H9 (cell line): Measurements from ENCODE around the gene NRM. TPM values are rescaled to one million over a fixed set of nuclear protein-coding genes. Genes with fewer than 3 reads are reported as not detected.

Experiments used
- DNase-seq: peaks from one replicate; pipeline ENCODE4 v3.0.0-alpha.2; 2017
- H2AFZ ChIP-seq: one replicate; pipeline ENCODE4 v1.6.1; 2013; ENCODE audit warnings: mild to moderate bottlenecking, low read length, control low read depth, moderate library complexity
- H2AK5ac ChIP-seq: 2 replicates; pipeline ENCODE4 v1.6.1; 2013; ENCODE audit warnings: low read length, control low read depth, mixed read lengths; ENCODE audit not compliant: insufficient read length
- H2BK120ac ChIP-seq: one replicate; pipeline ENCODE4 v1.6.1; 2013; ENCODE audit warnings: low read depth, mild to moderate bottlenecking, low read length, control low read depth, inconsistent platforms; ENCODE audit not compliant: poor library complexity, severe bottlenecking
- H2BK12ac ChIP-seq: 2 replicates; pipeline ENCODE4 v1.6.1; 2013; ENCODE audit warnings: low read length, control low read depth, mixed read lengths, low read depth; ENCODE audit not compliant: insufficient read length
- H2BK15ac ChIP-seq: 2 replicates; pipeline ENCODE4 v1.6.1; 2013; ENCODE audit warnings: low read depth, low read length, control low read depth
- H2BK20ac ChIP-seq: one replicate; pipeline ENCODE4 v1.6.1; 2013; ENCODE audit warnings: low read depth, mild to moderate bottlenecking, low read length, control low read depth, inconsistent platforms; ENCODE audit not compliant: poor library complexity, severe bottlenecking
- H2BK5ac ChIP-seq: 2 replicates; pipeline ENCODE4 v1.6.1; 2013; ENCODE audit warnings: low read length, control low read depth, mixed read lengths; ENCODE audit not compliant: insufficient read length
- H3K14ac ChIP-seq: 2 replicates; pipeline ENCODE4 v1.6.1; 2013; ENCODE audit warnings: low read length, control low read depth; ENCODE audit not compliant: insufficient read depth
- H3K18ac ChIP-seq: 2 replicates; pipeline ENCODE4 v1.6.1; 2013; ENCODE audit warnings: low read depth, mild to moderate bottlenecking, mixed read lengths, low read length, control low read depth; ENCODE audit not compliant: insufficient read length
- H3K23ac ChIP-seq: 2 replicates; pipeline ENCODE4 v1.6.1; 2013; ENCODE audit warnings: low read length, control low read depth, mixed read lengths, low read depth; ENCODE audit not compliant: insufficient read length
- H3K23me2 ChIP-seq: 2 replicates; pipeline ENCODE4 v1.6.1; 2013; ENCODE audit warnings: low read depth, mild to moderate bottlenecking, mixed read lengths, low read length, control low read depth; ENCODE audit not compliant: insufficient read length, poor library complexity, severe bottlenecking
- H3K27ac ChIP-seq: 2 replicates; pipeline ENCODE4 v1.5.1; 2013; ENCODE audit warnings: low read length, control low read depth, mixed read lengths, low read depth; ENCODE audit not compliant: insufficient read length
- H3K27me3 ChIP-seq: 2 replicates; pipeline ENCODE4 v1.6.1; 2013; ENCODE audit warnings: low read length, control low read depth, inconsistent platforms; ENCODE audit not compliant: insufficient read depth
- H3K4ac ChIP-seq: 2 replicates; pipeline ENCODE4 v1.6.1; 2013; ENCODE audit warnings: low read depth, mild to moderate bottlenecking, control low read depth, inconsistent platforms, low read length, moderate library complexity
- H3K4me1 ChIP-seq: 2 replicates; pipeline ENCODE4 v1.6.1; 2013; ENCODE audit warnings: low read length, control low read depth, inconsistent platforms; ENCODE audit not compliant: insufficient read depth
- H3K4me2 ChIP-seq: 2 replicates; pipeline ENCODE4 v1.6.1; 2013; ENCODE audit warnings: low read length, control low read depth, mixed read lengths; ENCODE audit not compliant: insufficient read length, insufficient read depth
- H3K56ac ChIP-seq: 2 replicates; pipeline ENCODE4 v1.6.1; 2013; ENCODE audit warnings: low read depth, mild to moderate bottlenecking, mixed read lengths, low read length, control low read depth; ENCODE audit not compliant: insufficient read length
- H3K79me1 ChIP-seq: 2 replicates; pipeline ENCODE4 v1.6.1; 2013; ENCODE audit warnings: low read depth, mild to moderate bottlenecking, moderate library complexity, low read length, control low read depth, inconsistent platforms; ENCODE audit not compliant: insufficient read depth, poor library complexity, severe bottlenecking
- H3K79me2 ChIP-seq: 2 replicates; pipeline ENCODE4 v1.6.1; 2013; ENCODE audit warnings: low read length, control low read depth, inconsistent platforms; ENCODE audit not compliant: insufficient read depth
- H3K9ac ChIP-seq: 2 replicates; pipeline ENCODE4 v1.6.1; 2013; ENCODE audit warnings: low read length, control low read depth, mixed read lengths; ENCODE audit not compliant: insufficient read length; ENCODE audit errors: extremely low read depth
- H3K9me3 ChIP-seq: one replicate; pipeline ENCODE4 v1.6.1; 2013; ENCODE audit warnings: low read depth, low read length, inconsistent platforms; ENCODE audit not compliant: control insufficient read depth
- H3T11ph ChIP-seq: one replicate; pipeline ENCODE4 v1.6.1; 2013; ENCODE audit warnings: mild to moderate bottlenecking, low read length, control low read depth, inconsistent platforms
- H4K20me1 ChIP-seq: one replicate; pipeline ENCODE4 v1.6.1; 2013; ENCODE audit not compliant: control insufficient read depth, insufficient read length, insufficient read depth
- H4K5ac ChIP-seq: 2 replicates; pipeline ENCODE4 v1.6.1; 2013; ENCODE audit warnings: low read depth, mild to moderate bottlenecking, mixed read lengths, low read length, control low read depth; ENCODE audit not compliant: insufficient read length
- H4K8ac ChIP-seq: replicated peaks from 2 replicates; pipeline ENCODE4 v1.6.1; 2013; ENCODE audit warnings: low read length, control low read depth, mixed read lengths, low read depth; ENCODE audit not compliant: insufficient read length
- H4K91ac ChIP-seq: 2 replicates; pipeline ENCODE4 v1.6.1; 2013; ENCODE audit warnings: low read depth, mild to moderate bottlenecking, moderate library complexity, mixed read lengths, low read length, control low read depth; ENCODE audit not compliant: insufficient read length
- H3K27ac Mint-ChIP-seq, 3 experiments: 2 replicates in 2 of 3; 3 replicates in 1 of 3; pipeline ENCODE4 v1.8.0; 2020 to 2021; ENCODE audit warnings: mixed read lengths in 3 of 3, mild to moderate bottlenecking in 1 of 3, moderate library complexity in 1 of 3
- H3K27me3 Mint-ChIP-seq: 2 replicates; pipeline ENCODE4 v1.8.0; 2021; ENCODE audit warnings: low read depth, mild to moderate bottlenecking, moderate library complexity, mixed read lengths
- H3K36me3 Mint-ChIP-seq, 3 experiments: 2 replicates in 2 of 3; 3 replicates in 1 of 3; pipeline ENCODE4 v1.8.0; 2020 to 2021; ENCODE audit warnings: low read depth in 3 of 3, mixed read lengths in 3 of 3; ENCODE audit not compliant: insufficient read depth in 1 of 3
- H3K4me1 Mint-ChIP-seq, 2 experiments: 2 replicates each; pipeline ENCODE4 v1.8.0; 2020; ENCODE audit warnings: mixed read lengths in 2 of 2
- H3K4me3 Mint-ChIP-seq, 2 experiments: 2 replicates in 1 of 2; 3 replicates in 1 of 2; pipeline ENCODE4 v1.8.0; 2020 to 2021; ENCODE audit warnings: mild to moderate bottlenecking in 2 of 2, mixed read lengths in 2 of 2, moderate library complexity in 1 of 2
- H3K9me3 Mint-ChIP-seq, 2 experiments: 2 replicates in 1 of 2; 3 replicates in 1 of 2; pipeline ENCODE4 v1.8.0; 2020; ENCODE audit warnings: mild to moderate bottlenecking in 2 of 2, mixed read lengths in 2 of 2, moderate library complexity in 1 of 2
- CTCF ChIP-seq: fragments of 200-600 bp; sonication (generic); conservative IDR thresholded peaks from 3 replicates; pipeline ENCODE4 v1.8.0; 2021; ENCODE audit warnings: antibody characterized with exemption, mild to moderate bottlenecking
- WGBS: extraction: QIAGEN DNeasy Blood & Tissue Kit; methylation state at CpG from one replicate; pipeline ENCODE4 v1.1.7; 2013; ENCODE audit warnings: missing lambda C conversion rate, low lambda C conversion rate, mixed read lengths; ENCODE audit not compliant: insufficient read length; ENCODE audit errors: extremely low coverage; 5-methylcytosine and 5-hydroxymethylcytosine counted together
- long read RNA-seq: library from polyadenylated mRNA; unstranded; transcript quantifications from one replicate; pipeline ENCODE4 v2.0.0, GENCODE V29; 2020
- total RNA-seq: library from RNA; stranded (reverse); gene quantifications from 2 replicates; pipeline ENCODE4 v1.2.1, GENCODE V29; 2021

NRM gene
- total RNA-seq, result 34.9 and 36.5 TPM in 2 replicates
- long read RNA-seq, transcript NRM-203 (4 exons, 1,734 nt), result major isoform, 61 of 72 reads
- long read RNA-seq, partial matches to known transcripts, result 3 of 72 reads
- long read RNA-seq, other reads (novel, unspliced or antisense), result 3 of 72 reads

- Histone ChIP-seq H3K4me1 (peaks cover 3% of the 10 kb centered on the region; the same call in 1 of the 2 replicates), H3K27ac (no peak within 1 kb of the TSS), H3K79me1 (no peaks in the 10 kb centered on the region), H3K4me2 (peak within 1 kb of the TSS; percentile 89), H3T11ph (no peak within 1 kb of the TSS), H3K23ac (no peak within 1 kb of the TSS), H3K14ac (no peak within 1 kb of the TSS), H4K20me1 (no peaks in the 10 kb centered on the region), H4K5ac (no peak within 1 kb of the TSS), H2AK5ac (no peak within 1 kb of the TSS), H2BK20ac (no peak within 1 kb of the TSS), H3K27me3 (no peaks in the 10 kb centered on the region), H3K4ac (no peak within 1 kb of the TSS), H3K23me2 (peaks cover 28% of the 10 kb centered on the region), H3K56ac (no peak within 1 kb of the TSS), H3K9ac (peak within 1 kb of the TSS; percentile 54), H3K18ac (no peak within 1 kb of the TSS), H2AFZ (no peak within 1 kb of the TSS), H3K9me3 (no peaks in the 10 kb centered on the region), H4K8ac (no peak within 1 kb of the TSS), H2BK12ac (no peak within 1 kb of the TSS), H2BK15ac (no peak within 1 kb of the TSS), H2BK120ac (no peak within 1 kb of the TSS), H4K91ac (no peak within 1 kb of the TSS), H3K79me2 (peaks cover 2% of the 10 kb centered on the region; the same call in 1 of the 2 replicates), H2BK5ac (no peak within 1 kb of the TSS)
- H3K4me3 Mint-ChIP-seq, result peak within 1 kb of the TSS; percentile 88 to 90
- WGBS, result no CpG with 5 or more reads among the region's 40 CpGs
- H3K4me1 Mint-ChIP-seq, result peaks cover 40 to 42% of the 10 kb centered on the region in 2 experiments
- peaks cover 3% of the 10 kb centered on the region; the same call in 1 of the 2 replicates for H3K27me3 Mint-ChIP-seq
- TF ChIP-seq CTCF, result no peak
- no peaks in the 10 kb centered on the region for H3K9me3 Mint-ChIP-seq
- peaks cover 4 to 13% (median 8%) of the 10 kb centered on the region in 3 experiments; a peak in 5 of 7 replicates for H3K36me3 Mint-ChIP-seq
- DNase-seq, result peak; percentile 84
- H3K27ac Mint-ChIP-seq, result peak within 1 kb of the TSS; percentile 77 to 90 (median 88)
Observed at GRCh38 chr6:30690403-30691207, at the start of gene NRM. Gene NRM (minus strand): TSS chr6:30690984. CDS start chr6:30690974, 10 bp downstream.
